Ishikawa (cell line): ENCODE measurements around the gene LMAN2.

Source experiments
- CEBPB ChIP-seq: IDR thresholded peaks from 2 replicates; pipeline ENCODE4 v1.6.1; 2012
- CREB1 ChIP-seq: IDR thresholded peaks from 2 replicates; pipeline ENCODE4 v1.6.1; 2012; ENCODE audit warnings: low read depth
- EGR1 ChIP-seq: IDR thresholded peaks from 2 replicates; pipeline ENCODE4 v1.6.1; 2012
- EP300 ChIP-seq: IDR thresholded peaks from 2 replicates; pipeline ENCODE4 v1.6.1; 2012; ENCODE audit warnings: borderline replicate concordance
- FOXM1 ChIP-seq: IDR thresholded peaks from 2 replicates; pipeline ENCODE4 v1.6.1; 2012; ENCODE audit warnings: low read depth, borderline replicate concordance
- MAX ChIP-seq: IDR thresholded peaks from 2 replicates; pipeline ENCODE4 v1.6.1; 2012
- NFIC ChIP-seq: IDR thresholded peaks from 2 replicates; pipeline ENCODE4 v1.6.1; 2012
- REST ChIP-seq: IDR thresholded peaks from 2 replicates; pipeline ENCODE4 v1.6.1; 2012; ENCODE audit warnings: low read depth, mild to moderate bottlenecking
- TAF1 ChIP-seq: IDR thresholded peaks from 2 replicates; pipeline ENCODE4 v1.6.1; 2012; ENCODE audit warnings: low read depth, mild to moderate bottlenecking
- USF1 ChIP-seq: IDR thresholded peaks from 2 replicates; pipeline ENCODE4 v1.6.1; 2012
- YY1 ChIP-seq: IDR thresholded peaks from 2 replicates; pipeline ENCODE4 v1.6.1; 2012; ENCODE audit warnings: low read depth

GRCh38 chr5:177315411-177315810 lies 36.1 kb downstream of the LMAN2 start:
- TF ChIP-seq EGR1, result no peak
- no peak for TF ChIP-seq EP300
- TF ChIP-seq MAX, result no peak
- TF ChIP-seq USF1, result no peak
- TF ChIP-seq CREB1, result no peak
- TF ChIP-seq CEBPB, result no peak
- TF ChIP-seq YY1, result no peak
- no peak for TF ChIP-seq TAF1
- no peak for TF ChIP-seq NFIC
- no peak for TF ChIP-seq REST
- TF ChIP-seq FOXM1, result no peak
